GM21619 (cell line): Measurements from ENCODE around the gene C1orf174.

Source experiments
- ATAC-seq: cut with Tn5 transposase; IDR thresholded peaks from one replicate; pipeline ENCODE4 v1.9.1; 2021; ENCODE audit not compliant: unreplicated experiment

The C1orf174 gene

DNA sequence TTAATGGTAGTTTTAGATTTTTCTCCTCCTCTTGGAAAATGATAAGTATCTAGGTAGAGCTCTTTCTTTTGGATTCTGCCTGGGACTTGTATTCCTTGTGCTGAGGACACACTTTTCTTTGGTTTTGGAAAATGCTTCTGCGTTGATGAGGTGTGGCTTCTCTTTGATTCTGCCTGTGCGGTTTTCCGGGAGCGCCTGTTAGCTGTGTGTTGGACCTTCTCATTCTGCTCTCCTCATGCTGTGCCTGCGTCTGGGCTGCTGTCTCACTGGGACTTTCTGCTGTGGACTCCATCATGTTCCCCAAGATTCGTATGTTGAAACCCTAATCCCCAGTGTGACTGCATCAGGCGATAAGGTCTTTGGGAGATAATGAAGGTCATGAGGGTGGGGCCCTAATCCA, 21.0 kb downstream of the C1orf174 start:
- ATAC-seq: no peak

DNA sequence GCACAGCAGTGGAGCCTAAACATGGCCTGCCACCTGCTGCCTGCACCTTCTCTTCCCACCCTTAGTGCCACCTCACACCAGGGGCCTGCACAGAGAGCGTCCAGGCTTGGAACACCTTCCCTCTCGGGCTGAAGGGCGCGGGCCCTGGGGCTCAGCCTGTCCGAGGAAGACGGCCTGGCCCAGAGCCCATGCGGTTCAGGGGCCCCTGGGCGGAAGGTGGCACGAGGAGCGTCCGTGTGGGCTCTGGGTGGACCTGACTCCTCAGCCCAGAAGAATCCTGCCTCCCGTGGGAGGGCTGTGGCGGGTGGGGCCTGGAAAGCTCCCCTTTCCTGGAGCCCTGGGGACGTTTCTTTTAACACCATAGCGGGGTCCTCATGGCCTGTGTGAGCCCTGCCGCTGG, 23.4 kb downstream of the C1orf174 start:
- ATAC-seq: no peak

DNA sequence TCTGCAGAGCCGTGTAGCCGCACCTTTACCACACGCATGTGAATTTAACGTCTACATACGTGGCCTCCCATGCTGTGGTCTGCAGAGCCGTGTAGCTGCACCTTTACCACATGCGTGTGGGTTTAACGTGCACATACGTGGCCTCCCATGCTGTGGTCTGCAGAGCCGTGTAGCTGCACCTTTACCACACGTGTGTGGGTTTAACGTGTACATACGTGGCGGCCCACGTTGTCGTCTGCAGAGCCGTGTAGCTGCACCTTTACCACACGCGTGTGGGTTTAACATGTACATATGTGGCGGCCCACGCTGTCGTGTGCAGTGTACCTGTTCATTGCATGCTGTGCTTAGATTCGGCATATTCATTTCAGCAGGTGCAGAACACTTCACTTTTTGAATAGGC, 25.3 kb downstream of the C1orf174 start:
- ATAC-seq: no peak

GRCh38 chr1:3872546-3872945, 27.5 kb downstream of the C1orf174 start:
- ATAC-seq: no peak

DNA sequence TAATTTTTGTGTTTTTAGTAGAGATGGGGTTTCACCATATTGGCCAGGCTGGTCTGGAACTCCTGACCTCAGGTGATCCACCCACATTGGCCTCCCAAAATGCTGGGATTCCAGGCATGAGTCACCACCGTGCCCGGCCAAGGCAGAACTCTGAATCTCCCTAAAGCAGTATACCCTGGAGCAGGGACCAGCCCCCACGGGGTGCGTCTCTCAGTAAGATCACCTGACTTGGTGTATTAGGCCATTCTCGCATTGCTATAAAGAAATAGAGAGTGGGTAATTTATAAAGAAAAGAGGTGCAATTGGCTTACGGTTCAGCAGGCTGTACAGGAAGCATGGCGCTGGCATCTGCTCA, 28.6 kb downstream of the C1orf174 start:
- ATAC-seq: no peak

- no peak for ATAC-seq
Measured at GRCh38 chr1:3869751-3870301, 30.2 kb downstream of the C1orf174 start.

DNA sequence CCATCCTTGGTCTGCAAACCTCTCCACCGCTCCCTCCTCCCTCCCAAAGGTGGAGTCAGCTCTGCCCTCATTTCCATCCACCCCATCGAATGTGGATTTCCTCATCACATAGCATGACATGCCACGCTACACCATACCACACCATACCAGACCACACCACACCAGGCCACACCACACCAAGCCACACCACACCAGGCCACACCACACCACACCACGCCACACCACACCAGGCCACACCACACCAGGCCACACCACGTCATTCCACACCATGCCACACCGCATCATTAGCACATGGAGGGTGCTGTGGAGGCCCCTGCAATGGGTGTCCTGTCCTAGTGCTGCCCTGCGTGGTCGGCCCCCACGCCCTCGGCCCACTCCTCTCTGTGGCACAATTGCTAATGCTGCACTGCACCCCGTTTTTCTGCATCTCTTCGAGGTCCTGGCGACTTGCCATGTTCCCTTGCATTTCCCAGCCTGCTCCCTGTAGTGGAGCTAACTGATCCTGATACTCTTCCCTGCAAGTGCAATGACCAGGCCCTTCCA, 31.5 kb downstream of the C1orf174 start:
- no peak for ATAC-seq

DNA sequence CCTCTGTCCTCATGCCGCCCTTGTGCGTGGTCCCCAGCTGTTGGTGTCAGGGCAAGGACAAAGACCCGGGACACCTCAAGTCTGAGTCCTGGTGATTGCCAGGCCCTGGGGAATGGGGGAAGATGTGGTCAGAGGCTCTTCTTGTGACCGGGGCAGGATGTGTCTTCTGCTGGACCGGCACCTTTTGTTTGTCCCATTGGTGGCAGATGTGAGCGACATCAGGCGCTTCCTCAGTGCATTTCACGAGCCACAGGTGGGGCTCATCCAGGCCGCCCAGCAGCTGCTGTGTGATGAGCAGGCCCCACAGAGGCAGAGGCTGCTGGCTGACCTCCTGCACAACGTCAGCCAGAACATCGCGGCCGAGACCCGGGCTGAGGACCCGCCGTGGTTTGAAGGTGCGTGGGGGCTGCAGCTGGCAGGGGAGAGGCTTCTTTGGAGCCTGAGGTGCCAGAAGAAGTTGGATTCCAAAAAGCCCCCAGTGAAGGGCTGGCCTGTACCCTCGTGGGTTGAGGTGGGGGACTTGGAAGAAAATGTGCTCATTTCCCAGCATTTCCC, 34.4 kb downstream of the C1orf174 start:
- ATAC-seq: no peak

DNA sequence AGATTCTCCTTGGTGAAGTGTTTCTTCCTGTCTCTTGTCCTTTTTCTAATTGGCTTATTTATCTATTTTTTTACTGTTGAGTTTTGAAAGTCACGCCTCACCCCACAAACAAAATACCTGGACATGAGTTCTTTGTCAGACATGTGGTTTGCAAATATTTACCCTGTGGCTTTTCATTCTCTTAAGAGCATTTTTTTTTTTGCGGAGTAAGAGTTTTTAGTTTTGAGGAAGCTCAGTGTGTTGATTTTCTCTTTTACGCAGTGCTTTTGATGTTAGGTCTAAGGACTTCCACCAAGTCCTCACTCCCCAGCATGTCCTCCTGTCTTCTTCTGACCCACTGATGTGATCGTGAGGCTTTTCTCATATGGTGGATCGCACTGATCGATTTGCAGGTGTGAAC, 35.2 kb downstream of the C1orf174 start:
- ATAC-seq: no peak

DNA sequence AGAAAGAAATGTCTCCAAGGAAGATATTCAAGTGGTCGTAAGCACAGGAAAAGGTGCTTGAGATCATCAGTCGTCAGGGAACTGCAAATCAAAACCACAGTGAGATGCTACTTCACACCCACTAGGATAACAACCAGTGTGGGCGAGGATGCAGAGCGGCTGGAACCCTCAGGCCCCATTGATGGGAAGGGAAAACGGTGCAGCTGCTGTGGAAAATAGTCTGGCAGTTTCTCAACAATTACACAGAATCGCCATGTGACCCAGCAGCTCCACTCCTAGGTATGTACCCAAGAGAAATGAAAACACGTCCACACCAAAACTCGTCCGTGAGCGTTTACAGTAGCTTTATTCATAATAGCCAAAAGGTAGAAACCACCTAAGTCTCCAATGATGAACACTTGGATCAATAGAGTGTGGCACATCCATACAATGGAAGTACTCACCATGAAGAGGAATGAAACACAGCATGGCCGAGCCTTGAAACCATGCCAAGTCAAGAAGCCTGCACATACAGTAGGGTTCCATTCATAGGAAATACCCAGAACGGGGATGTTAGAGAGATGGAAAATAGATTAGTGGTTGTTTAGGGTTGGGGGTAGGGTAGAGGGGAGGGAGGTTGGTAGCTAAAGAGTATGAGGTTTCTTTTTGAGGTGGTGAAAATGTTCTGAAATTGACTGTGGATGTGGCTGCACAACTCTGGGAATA, 36.7 kb downstream of the C1orf174 start:
- ATAC-seq: no peak

DNA sequence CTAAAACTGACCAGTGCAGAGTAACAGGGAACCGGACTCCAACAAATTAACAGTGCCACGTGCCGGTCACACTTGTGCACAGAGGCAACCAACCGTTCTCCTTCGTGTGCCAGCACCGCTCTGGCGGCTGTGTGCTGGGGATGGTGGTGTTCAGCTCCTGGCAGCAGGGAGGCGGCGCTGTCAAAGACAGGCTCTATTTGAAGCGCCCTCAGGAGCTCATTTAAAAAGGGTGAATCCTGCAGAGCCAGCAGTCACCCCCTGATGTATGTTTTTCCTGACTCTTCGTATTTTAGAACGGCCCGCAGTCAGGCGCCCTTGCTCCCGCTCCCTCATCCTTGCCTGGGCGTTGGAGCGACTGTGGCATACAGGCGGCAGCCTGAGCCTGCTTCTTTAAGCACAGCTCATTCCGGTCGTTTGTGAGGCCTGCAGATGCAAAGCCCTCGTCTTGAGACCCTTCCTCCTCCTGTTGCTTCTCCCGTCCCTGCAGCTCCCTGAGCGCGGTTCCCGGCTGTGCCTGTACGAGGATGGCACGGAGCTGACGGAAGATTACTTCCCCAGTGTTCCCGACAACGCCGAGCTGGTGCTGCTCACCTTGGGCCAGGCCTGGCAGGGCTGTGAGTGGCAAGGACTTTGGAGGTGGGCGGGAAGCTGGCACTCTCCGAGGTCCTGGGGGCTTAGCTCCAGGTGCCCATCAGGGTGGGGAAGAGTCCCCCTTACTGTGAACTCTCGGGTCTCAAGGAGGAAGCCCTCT, 41.7 kb downstream of the C1orf174 start:
- no peak for ATAC-seq

DNA sequence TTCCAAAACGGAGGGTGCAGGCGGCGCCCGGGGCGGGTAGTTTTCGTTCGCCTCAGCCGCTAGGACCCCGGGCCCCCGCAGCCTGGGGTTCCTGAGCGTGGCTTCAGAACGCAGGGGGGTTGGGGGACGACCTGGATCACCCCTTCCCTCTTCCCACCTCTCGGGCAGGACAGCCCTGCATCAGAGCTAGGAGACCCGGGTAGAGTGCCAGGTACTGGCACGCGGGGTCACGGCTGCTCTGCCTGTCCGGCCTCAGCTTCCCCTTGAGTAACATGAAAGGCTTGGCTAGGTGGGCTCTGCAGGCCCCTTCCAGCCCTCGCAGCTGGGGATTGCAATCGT, 42.3 kb downstream of the C1orf174 start:
- ATAC-seq: no peak

DNA sequence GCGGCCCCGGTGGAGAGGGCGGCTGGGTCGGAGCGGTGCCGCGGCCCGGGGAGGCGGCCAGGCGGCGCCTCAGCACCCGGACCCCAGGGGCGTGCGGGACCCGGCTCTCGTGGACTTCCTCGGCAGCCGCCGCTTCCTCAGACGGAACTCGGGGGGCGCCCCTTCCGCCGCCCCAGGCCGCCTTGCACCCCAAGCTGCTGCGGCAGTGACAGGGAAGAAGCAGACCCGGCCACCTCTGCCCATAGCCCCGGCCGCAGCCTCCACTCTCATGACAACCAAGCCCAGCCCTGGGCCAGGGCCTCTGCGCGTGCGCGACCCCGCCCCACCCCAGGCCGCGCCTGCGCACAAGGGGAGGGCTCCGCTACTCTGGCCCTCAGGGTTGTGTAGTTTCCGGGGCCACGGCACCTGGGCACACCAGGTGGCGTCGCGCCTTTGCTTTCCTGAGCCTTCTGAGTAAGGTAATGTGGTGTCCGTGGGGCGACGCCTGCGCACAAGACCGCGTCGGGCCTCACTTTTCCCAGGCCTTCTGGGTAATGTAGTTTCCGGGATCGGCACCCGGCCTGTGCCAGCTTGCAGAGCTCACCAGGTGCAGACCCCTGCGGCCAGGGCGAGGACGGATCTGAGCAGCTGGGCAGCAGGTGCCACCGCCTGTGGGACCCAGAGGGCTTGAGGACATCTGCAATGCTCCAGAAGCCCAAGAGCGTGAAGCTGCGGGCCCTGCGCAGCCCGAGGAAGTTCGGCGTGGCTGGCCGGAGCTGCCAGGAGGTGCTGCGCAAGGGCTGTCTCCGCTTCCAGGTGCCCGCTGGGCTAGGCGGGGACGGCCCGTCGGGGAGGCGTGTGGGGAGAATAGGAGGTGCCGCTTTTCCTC, 42.9 kb downstream of the C1orf174 start, which contains the start of the genes CEP104 and DFFB:
TSS of gene CEP104 (minus strand) at position 289 of the 868 bp plus-strand sequence. CDS start 4,804 bp downstream, outside the sequence.
TSS of gene DFFB (plus strand) at position 554 of the 868 bp plus-strand sequence. CDS start at position 682, 128 bp downstream.
- peak; percentile 95 for ATAC-seq

- ATAC-seq: no peak
Measured at GRCh38 chr1:3852711-3853485, 47.2 kb downstream of the C1orf174 start.

- no peak for ATAC-seq
Measured at GRCh38 chr1:3852091-3852490, 48.0 kb downstream of the C1orf174 start.

GRCh38 chr1:3851292-3851691, 48.8 kb downstream of the C1orf174 start:
- no peak for ATAC-seq

DNA sequence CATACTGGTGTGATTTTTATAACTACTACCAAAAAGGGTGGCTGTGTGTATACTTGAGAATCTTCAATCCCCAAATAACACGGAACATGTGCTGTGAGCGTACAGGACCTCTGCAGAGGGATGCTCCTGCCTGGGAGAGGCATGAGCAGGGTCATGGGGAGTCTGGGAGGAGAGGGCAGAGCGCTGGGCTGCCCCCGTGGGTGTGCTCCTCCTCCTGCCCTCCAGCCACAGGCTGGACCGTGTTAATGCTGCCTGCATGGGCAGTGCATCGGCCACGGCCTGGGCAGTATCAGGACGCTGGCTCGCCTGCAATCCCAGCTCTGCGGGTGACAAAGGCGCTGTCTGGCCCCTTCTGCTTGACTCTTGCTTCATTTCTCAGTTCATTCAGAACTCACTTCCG, 49.2 kb downstream of the C1orf174 start:
- no peak for ATAC-seq

DNA sequence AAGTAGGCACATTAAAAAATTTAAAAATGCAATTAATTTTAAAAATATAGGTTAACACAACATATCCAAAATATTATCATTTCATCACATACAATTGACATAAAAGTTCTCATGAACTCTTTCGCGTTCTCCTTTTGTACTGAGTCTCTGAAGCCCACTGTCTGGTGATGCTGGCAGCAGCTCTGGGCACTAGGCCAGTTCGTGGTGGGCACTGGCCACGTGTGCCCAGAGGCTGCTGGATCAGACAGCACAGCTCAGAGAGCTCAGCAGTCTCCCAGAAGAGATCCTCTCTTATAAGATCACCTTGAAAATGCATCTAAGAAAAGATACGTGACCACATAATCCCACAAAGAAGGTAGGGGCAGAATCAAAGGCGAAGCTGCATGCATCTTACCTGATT, 53.0 kb downstream of the C1orf174 start:
- no peak for ATAC-seq

DNA sequence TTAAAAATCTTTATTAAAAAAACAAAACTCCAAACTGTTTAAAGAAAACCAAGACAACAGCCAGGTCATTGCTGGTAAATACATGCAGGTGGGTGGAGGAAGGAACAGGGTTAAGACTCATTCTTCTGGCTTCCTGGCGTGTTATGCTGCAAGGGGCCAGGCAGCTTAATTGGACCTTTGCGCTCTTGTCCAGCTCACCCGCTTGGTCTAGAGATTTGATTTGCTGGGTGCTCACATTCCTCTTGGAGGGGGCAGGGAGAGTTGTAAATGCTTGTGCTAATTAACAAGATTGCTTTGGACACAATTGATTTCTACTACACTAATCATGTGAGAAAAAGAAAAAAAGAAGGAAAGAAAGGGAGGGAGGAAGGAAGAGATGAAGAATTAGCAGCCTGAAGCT, 53.5 kb downstream of the C1orf174 start:
- no peak for ATAC-seq

DNA sequence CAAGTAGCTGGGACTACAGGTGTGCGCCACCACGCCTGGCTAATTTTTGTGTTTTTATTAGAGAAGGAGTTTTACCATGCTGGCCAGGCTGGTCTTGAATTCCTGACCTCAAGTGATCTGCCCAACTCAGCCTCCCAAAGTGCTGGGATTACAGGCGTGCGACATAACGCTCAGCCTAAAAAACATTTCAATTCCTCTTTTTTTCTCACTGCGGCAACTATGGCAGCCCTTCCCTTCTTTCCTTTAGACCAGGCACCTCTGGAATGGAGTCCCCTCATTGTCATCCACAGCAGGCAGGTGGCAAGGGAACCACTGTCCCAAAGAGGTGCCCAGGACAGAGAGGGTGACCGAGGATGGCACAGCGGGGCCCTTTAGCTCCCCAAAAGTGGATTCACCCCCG, 57.2 kb downstream of the C1orf174 start:
- no peak for ATAC-seq
